H1 (cell line): ENCODE data around the gene SPAG8. TPM values are rescaled to one million over a fixed set of nuclear protein-coding genes. Genes with fewer than 3 reads are reported as not detected.

Source experiments
- CTCF ChIA-PET: fragments of 300-600 bp; sonication (Branson Sonifier 250); formaldehyde crosslinking; loops from one replicate; lab custom pipeline; 2021; ENCODE audit not compliant: partially characterized antibody; lab: Charles Lee
- POLR2A ChIA-PET: fragments of 300-600 bp; sonication (Branson Sonifier 250); formaldehyde crosslinking; loops from one replicate; lab custom pipeline; 2021; ENCODE audit warnings: inconsistent platforms; ENCODE audit not compliant: partially characterized antibody; lab: Charles Lee
- DNase-seq, 2 experiments: peaks; one replicate each; pipeline versions ENCODE4 v3.0.0 to v3.0.0-alpha.2; 2010 to 2022; ENCODE audit warnings: low spot score in 2 of 2, low read depth in 1 of 2, mixed read lengths in 1 of 2
- FAIRE-seq: peaks from 2 replicates; lab custom pipeline; 2011; peaks lifted over from hg19 to GRCh38; lab: Jason Lieb, UNC
- H2AFZ ChIP-seq: 2 replicates; pipeline ENCODE4 v1.8.1; 2012; ENCODE audit warnings: low read length, inconsistent platforms
- H2AK5ac ChIP-seq: 2 replicates; pipeline ENCODE4 v1.6.1; 2013; ENCODE audit warnings: low read depth, low read length
- H2BK120ac ChIP-seq: replicated peaks from 2 replicates; pipeline ENCODE3; 2013; ENCODE audit warnings: low read depth, low read length, inconsistent platforms
- H2BK12ac ChIP-seq: 2 replicates; pipeline ENCODE4 v1.6.1; 2013; ENCODE audit warnings: low read depth, low read length
- H2BK15ac ChIP-seq: 2 replicates; pipeline ENCODE4 v1.6.1; 2013; ENCODE audit warnings: low read length
- H2BK20ac ChIP-seq: 2 replicates; pipeline ENCODE4 v1.6.1; 2013; ENCODE audit warnings: low read length
- H2BK5ac ChIP-seq: 2 replicates; pipeline ENCODE4 v1.6.1; 2013; ENCODE audit warnings: low read depth, low read length
- H3K14ac ChIP-seq: 2 replicates; pipeline ENCODE4 v1.6.1; 2013; ENCODE audit warnings: inconsistent platforms; ENCODE audit not compliant: insufficient read length
- H3K18ac ChIP-seq: 2 replicates; pipeline ENCODE4 v1.6.1; 2013; ENCODE audit warnings: low read length; ENCODE audit errors: extremely low read depth
- H3K23ac ChIP-seq: 2 replicates; pipeline ENCODE4 v1.6.1; 2013; ENCODE audit warnings: inconsistent platforms; ENCODE audit not compliant: insufficient read length
- H3K23me2 ChIP-seq: 2 replicates; pipeline ENCODE4 v1.6.1; 2013; ENCODE audit warnings: low read depth, low read length
- H3K27ac ChIP-seq: 2 replicates; pipeline ENCODE4 v1.6.1; 2011; ENCODE audit warnings: low read depth, low read length, inconsistent platforms
- H3K27me3 ChIP-seq, 4 experiments: replicated peaks in 1 of 4; 1 replicate in 1 of 4; 2 replicates in 3 of 4; pipeline versions ENCODE4 v1.6.1 to v1.8.1; 2011 to 2013; ENCODE audit warnings: low read length in 3 of 4, mild to moderate bottlenecking in 3 of 4, inconsistent platforms in 2 of 4, mixed read lengths in 2 of 4, moderate library complexity in 1 of 4; ENCODE audit not compliant: control insufficient read depth in 3 of 4, insufficient read depth in 3 of 4; ENCODE audit errors: extremely low read depth in 1 of 4
- H3K36me3 ChIP-seq, 4 experiments: 2 replicates each; pipeline versions ENCODE4 v1.6.1 to v1.8.1; 2011 to 2013; ENCODE audit warnings: mild to moderate bottlenecking in 4 of 4, low read length in 3 of 4, moderate library complexity in 2 of 4, control low read depth in 1 of 4, inconsistent platforms in 1 of 4; ENCODE audit not compliant: insufficient read depth in 4 of 4, control insufficient read depth in 2 of 4
- H3K4ac ChIP-seq: replicated peaks from 2 replicates; pipeline ENCODE3; 2013; ENCODE audit warnings: low read length, low read depth, mixed read lengths, inconsistent platforms; ENCODE audit not compliant: insufficient read length
- H3K4me1 ChIP-seq, 4 experiments: replicated peaks in 1 of 4; 1 replicate in 1 of 4; 2 replicates in 3 of 4; pipeline versions ENCODE4 v1.6.1 to v1.8.1; 2011 to 2013; ENCODE audit warnings: low read length in 3 of 4, inconsistent platforms in 2 of 4, mixed read lengths in 1 of 4; ENCODE audit not compliant: insufficient read depth in 4 of 4, control insufficient read depth in 3 of 4
- H3K4me2 ChIP-seq, 2 experiments: 2 replicates each; pipeline versions ENCODE4 v1.6.1 to v1.8.1; 2011 to 2013; ENCODE audit warnings: low read depth in 2 of 2, low read length in 2 of 2, control low read depth in 1 of 2, inconsistent platforms in 1 of 2, mild to moderate bottlenecking in 1 of 2; ENCODE audit not compliant: insufficient read depth in 1 of 2
- H3K4me3 ChIP-seq, 4 experiments: fragments of 200-600, 300-600 bp in 1 of 4; sonication (generic), shearing (Covaris generic), sonication (Bioruptor Twin) in 1 of 4; 2 replicates each; pipeline versions ENCODE4 v1.5.1 to v1.8.1; 2011 to 2016; ENCODE audit warnings: low read length in 4 of 4, low read depth in 3 of 4, control low read depth in 2 of 4, inconsistent platforms in 2 of 4, mild to moderate bottlenecking in 2 of 4, mixed read lengths in 1 of 4, moderate library complexity in 1 of 4; ENCODE audit not compliant: insufficient read depth in 2 of 4; ENCODE audit errors: extremely low read depth in 1 of 4
- H3K56ac ChIP-seq: replicated peaks from 2 replicates; pipeline ENCODE3; 2013; ENCODE audit warnings: low read depth, mild to moderate bottlenecking, mixed read lengths, low read length, inconsistent platforms; ENCODE audit not compliant: insufficient read length
- H3K79me1 ChIP-seq: 2 replicates; pipeline ENCODE4 v1.6.1; 2013; ENCODE audit warnings: low read depth, low read length, control low read depth
- H3K79me2 ChIP-seq, 2 experiments: 2 replicates each; pipeline versions ENCODE4 v1.6.1 to v1.8.1; 2012 to 2013; ENCODE audit warnings: low read length in 2 of 2, mild to moderate bottlenecking in 2 of 2, inconsistent platforms in 1 of 2; ENCODE audit not compliant: insufficient read depth in 2 of 2, control insufficient read depth in 1 of 2
- H3K9ac ChIP-seq, 4 experiments: replicated peaks in 1 of 4; 1 replicate in 1 of 4; 2 replicates in 3 of 4; pipeline versions ENCODE4 v1.6.1 to v1.8.1; 2011 to 2013; ENCODE audit warnings: low read depth in 3 of 4, low read length in 3 of 4, control low read depth in 2 of 4, mild to moderate bottlenecking in 2 of 4, moderate library complexity in 2 of 4, inconsistent platforms in 1 of 4; ENCODE audit errors: extremely low read depth in 1 of 4
- H3K9me3 ChIP-seq, 2 experiments: 2 replicates each; pipeline versions ENCODE4 v1.6.1 to v1.8.1; 2012 to 2013; ENCODE audit warnings: mild to moderate bottlenecking in 2 of 2, moderate library complexity in 2 of 2, control low read depth in 1 of 2, inconsistent platforms in 1 of 2, low read depth in 1 of 2, low read length in 1 of 2, mixed read lengths in 1 of 2; ENCODE audit not compliant: insufficient read depth in 2 of 2
- H4K20me1 ChIP-seq, 2 experiments: replicated peaks in 1 of 2; 2 replicates each; pipeline versions ENCODE3 to v1.8.1; 2011 to 2013; ENCODE audit warnings: inconsistent platforms in 2 of 2, low read length in 2 of 2, mild to moderate bottlenecking in 1 of 2; ENCODE audit not compliant: insufficient read depth in 2 of 2, control insufficient read depth in 1 of 2
- H4K5ac ChIP-seq: 2 replicates; pipeline ENCODE4 v1.6.1; 2013; ENCODE audit warnings: low read length, low read depth, mixed read lengths, inconsistent platforms; ENCODE audit not compliant: insufficient read length
- H4K8ac ChIP-seq: 2 replicates; pipeline ENCODE4 v1.8.0; 2013; ENCODE audit warnings: mild to moderate bottlenecking, moderate library complexity, low read length, inconsistent platforms; ENCODE audit not compliant: insufficient read depth; ENCODE audit errors: extremely low read depth
- H4K91ac ChIP-seq: replicated peaks from 2 replicates; pipeline ENCODE3; 2013; ENCODE audit warnings: low read length, mixed read lengths, inconsistent platforms; ENCODE audit not compliant: insufficient read length
- BCL11A ChIP-seq, 2 experiments: IDR thresholded peaks; one replicate each; pipeline ENCODE4 v1.6.1; 2011; ENCODE audit warnings: low read depth in 2 of 2, low read length in 2 of 2, mild to moderate bottlenecking in 2 of 2
- CHD1 ChIP-seq: IDR thresholded peaks from 2 replicates; pipeline ENCODE4 v1.6.1; 2012; ENCODE audit warnings: low read depth, low read length, improper control_type of control experiment
- CREB1 ChIP-seq: IDR thresholded peaks from 2 replicates; pipeline ENCODE4 v1.6.1; 2012; ENCODE audit warnings: inconsistent platforms
- CTBP2 ChIP-seq: IDR thresholded peaks from 2 replicates; pipeline ENCODE4 v1.7.0; 2011; ENCODE audit warnings: borderline replicate concordance, mild to moderate bottlenecking, moderate library complexity, mixed read lengths, low read length; ENCODE audit not compliant: insufficient read depth, insufficient read length
- HDAC2 ChIP-seq, 2 experiments: fragments of 300-600 bp in 1 of 2; sonication (generic) in 1 of 2; IDR thresholded peaks; 2 replicates each; pipeline ENCODE4 v1.6.1; 2011 to 2012; ENCODE audit warnings: low read depth in 2 of 2, low read length in 2 of 2, mild to moderate bottlenecking in 2 of 2, moderate library complexity in 2 of 2, borderline replicate concordance in 1 of 2, inconsistent platforms in 1 of 2
- POLR2A ChIP-seq, 2 experiments: IDR thresholded peaks; 1 replicate in 1 of 2; 2 replicates in 1 of 2; pipeline ENCODE4 v1.6.1; 2011; ENCODE audit warnings: low read depth in 2 of 2, low read length in 2 of 2, mild to moderate bottlenecking in 2 of 2; ENCODE audit errors: control extremely low read depth in 1 of 2
- RXRA ChIP-seq: IDR thresholded peaks from 2 replicates; pipeline ENCODE4 v1.6.1; 2011; ENCODE audit warnings: low read depth, mild to moderate bottlenecking, low read length, moderate library complexity; ENCODE audit not compliant: insufficient read depth
- SAP30 ChIP-seq: fragments of 300-600 bp; sonication (generic); IDR thresholded peaks from 2 replicates; pipeline ENCODE4 v1.7.1; 2012; ENCODE audit warnings: low read length, moderate library complexity, mild to moderate bottlenecking, inconsistent platforms; ENCODE audit not compliant: insufficient read depth, insufficient replicate concordance
- SP4 ChIP-seq: IDR thresholded peaks from 2 replicates; pipeline ENCODE4 v1.6.1; 2012; ENCODE audit warnings: low read length, inconsistent platforms
- SRF ChIP-seq: IDR thresholded peaks from 2 replicates; pipeline ENCODE4 v1.6.1; 2011; ENCODE audit warnings: mild to moderate bottlenecking, low read depth, low read length, moderate library complexity
- WGBS, 2 experiments: shearing (Covaris generic) in 1 of 2; methylation state at CpG; one replicate each; pipeline versions ENCODE4 v1.1.6 to v1.1.7; 2013 to 2015; ENCODE audit warnings: low lambda C conversion rate in 2 of 2, mixed read lengths in 2 of 2, inconsistent platforms in 1 of 2, low coverage in 1 of 2, missing lambda C conversion rate in 1 of 2; ENCODE audit not compliant: insufficient replicate concordance in 2 of 2, insufficient coverage in 1 of 2, insufficient read length in 1 of 2; ENCODE audit errors: extremely low coverage in 1 of 2, missing lambda C conversion rate in 1 of 2; 5-methylcytosine and 5-hydroxymethylcytosine counted together
- polyA plus RNA-seq, 7 experiments: library from polyadenylated mRNA; depleted of rRNA in 3 of 7; stranded (reverse) in 5 of 7; unstranded in 2 of 7; fragments of >200 nt in 5 of 7; fragments of 200-250 nt in 2 of 7; gene quantifications; 1 replicate in 5 of 7; 2 replicates in 1 of 7; 4 replicates in 1 of 7; pipeline versions ENCODE4 v1.2.1 to v1.2.3, GENCODE V29; 2011 to 2013; ENCODE audit warnings: missing spikeins in 2 of 7, mixed read lengths in 2 of 7
- total RNA-seq: library from RNA; stranded (reverse); fragmentation: NEBNext Ultra II Directional; extraction: Animal tissue kit (Norgen Biotek cat#: 25700); gene quantifications from 2 replicates; pipeline ENCODE4 v1.2.1, GENCODE V29; 2021
- TF ChIP-seq, protein P1 (sequence below): IDR thresholded peaks from 2 replicates; pipeline ENCODE4 v1.6.1; 2012; ENCODE audit warnings: low read length, inconsistent platforms

Gene SPAG8
- total and polyA plus RNA-seq, 2 of the 8 experiments (the other 6 are each of a cell fraction or from before 2014, with no cell fraction given): 0.37 to 0.44 TPM

DNA sequence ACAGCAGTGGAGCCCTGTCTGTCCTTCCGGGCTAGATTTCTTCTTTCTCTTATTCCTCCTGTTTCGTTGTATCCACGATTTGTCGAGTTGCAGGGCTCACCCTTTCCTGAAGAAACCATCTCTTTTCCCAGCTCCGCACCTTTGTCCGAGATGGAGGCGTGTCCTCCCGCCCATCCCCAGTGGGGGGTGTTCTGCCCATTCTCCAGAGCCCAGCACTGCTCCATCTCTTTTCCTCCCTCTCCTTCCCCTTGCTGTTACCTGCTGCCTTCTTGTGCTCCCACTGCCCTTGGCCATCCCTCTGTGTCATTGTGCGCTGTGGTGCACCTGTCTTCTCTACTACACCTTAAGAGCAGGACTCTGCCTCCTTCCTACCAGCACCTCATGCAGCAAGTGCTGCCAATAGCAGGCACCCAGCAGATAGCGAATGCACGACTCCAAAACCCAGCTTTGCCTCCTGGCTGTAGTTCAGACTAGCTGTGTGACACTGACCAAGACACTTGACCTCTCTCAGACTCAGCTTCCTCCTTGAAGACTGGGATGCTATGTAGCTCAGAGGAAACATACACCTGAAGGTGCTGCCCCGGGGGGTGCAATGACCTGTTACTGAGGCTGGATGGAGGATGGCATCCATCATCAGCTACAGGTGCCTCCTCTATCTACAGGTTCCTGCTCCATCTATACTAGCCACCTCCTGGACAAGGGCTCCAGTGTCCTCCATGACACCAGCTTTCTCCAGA, 49.3 kb upstream of the SPAG8 start:
- no peaks in the 10 kb centered on the region for H3K79me2 ChIP-seq
- H3K4me3 ChIP-seq: no peak overlapping the region
- no peaks in the 10 kb centered on the region; the same call in 1 of the 2 replicates for H3K23me2 ChIP-seq
- H3K27ac ChIP-seq: no peak overlapping the region
- H4K20me1 ChIP-seq: peaks cover 0 to 2% of the 10 kb centered on the region in 2 experiments
- no peaks in the 10 kb centered on the region for H3K9me3 ChIP-seq
- CTCF ChIA-PET: interaction anchor here (0.9 to 5.3 kb wide), 9 partner anchors 17 to 93 kb away, joined by 3 to 25 read pairs (median 4); no protein-coding TSS in a partner anchor
- no peak overlapping the region for H3K18ac ChIP-seq
- H2BK12ac ChIP-seq: no peak overlapping the region
- H2AFZ ChIP-seq: no peak overlapping the region
- FAIRE-seq (no peak), DNase-seq (peak in 1 of 2 experiments; percentile 43)
- no peak overlapping the region for H4K91ac ChIP-seq
- no peak overlapping the region for H3K4ac ChIP-seq
- no peak overlapping the region for H2BK20ac ChIP-seq
- no peak overlapping the region for H3K56ac ChIP-seq
- H3K79me1 ChIP-seq: no peaks in the 10 kb centered on the region
- no peak overlapping the region for H4K8ac ChIP-seq
- no peak overlapping the region for H4K5ac ChIP-seq
- no peak overlapping the region for H3K9ac ChIP-seq
- H3K23ac ChIP-seq: no peak overlapping the region
- H3K4me2 ChIP-seq: no peak overlapping the region
- H2AK5ac ChIP-seq: no peak overlapping the region
- H3K36me3 ChIP-seq: no peaks in the 10 kb centered on the region
- no peaks in the 10 kb centered on the region for H3K4me1 ChIP-seq
- POLR2A ChIA-PET: interaction anchor here (0.6 to 7.4 kb wide), 5 partner anchors 10 to 82 kb away, joined by 3 to 43 read pairs (median 5); partner anchors contain the start of genes OR13J1 and SPAG8
- peaks cover 0 to 2% (median 0%) of the 10 kb centered on the region in 4 experiments; a peak in 1 of 7 replicates for H3K27me3 ChIP-seq
- no peak overlapping the region for H3K14ac ChIP-seq
- H2BK5ac ChIP-seq: no peak overlapping the region
- no peak overlapping the region for H2BK120ac ChIP-seq
- no peak overlapping the region; the same call in 1 of the 2 replicates for H2BK15ac ChIP-seq
- WGBS, 2 experiments: 79% methylated on average over 12 of the region's 12 CpGs; no CpG with 5 or more reads in 1 of the 2 experiments
- TF ChIP-seq, protein P1, sequence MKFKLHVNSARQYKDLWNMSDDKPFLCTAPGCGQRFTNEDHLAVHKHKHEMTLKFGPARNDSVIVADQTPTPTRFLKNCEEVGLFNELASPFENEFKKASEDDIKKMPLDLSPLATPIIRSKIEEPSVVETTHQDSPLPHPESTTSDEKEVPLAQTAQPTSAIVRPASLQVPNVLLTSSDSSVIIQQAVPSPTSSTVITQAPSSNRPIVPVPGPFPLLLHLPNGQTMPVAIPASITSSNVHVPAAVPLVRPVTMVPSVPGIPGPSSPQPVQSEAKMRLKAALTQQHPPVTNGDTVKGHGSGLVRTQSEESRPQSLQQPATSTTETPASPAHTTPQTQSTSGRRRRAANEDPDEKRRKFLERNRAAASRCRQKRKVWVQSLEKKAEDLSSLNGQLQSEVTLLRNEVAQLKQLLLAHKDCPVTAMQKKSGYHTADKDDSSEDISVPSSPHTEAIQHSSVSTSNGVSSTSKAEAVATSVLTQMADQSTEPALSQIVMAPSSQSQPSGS: no peak
- no peak for TF ChIP-seq BCL11A (IDR thresholded peaks at IDR 0.05; ENCODE audit: low read depth in 2 of 2, low read length in 2 of 2)
- TF ChIP-seq CREB1: no peak
- TF ChIP-seq POLR2A (IDR thresholded peaks at IDR 0.05; ENCODE audit: control extremely low read depth in 1 of 2, low read depth in 2 of 2, low read length in 2 of 2): no peak
- no peak for TF ChIP-seq SAP30
- no peak for TF ChIP-seq SRF
- no peak for TF ChIP-seq CTBP2
- TF ChIP-seq CHD1: no peak
- TF ChIP-seq HDAC2 (IDR thresholded peaks at IDR 0.05; ENCODE audit: borderline replicate concordance in 1 of 2, low read depth in 2 of 2, low read length in 2 of 2): no peak
- TF ChIP-seq RXRA: no peak
- no peak for TF ChIP-seq SP4
